ENCODE measurements around the gene NLRC3. TPM values are rescaled to one million over a fixed set of nuclear protein-coding genes. Genes with fewer than 3 reads are reported as not detected.

The NLRC3 gene
- total RNA-seq, 4 donors from 2014 or later = under 0.01 to 1.5 (median 0.68) TPM

DNA sequence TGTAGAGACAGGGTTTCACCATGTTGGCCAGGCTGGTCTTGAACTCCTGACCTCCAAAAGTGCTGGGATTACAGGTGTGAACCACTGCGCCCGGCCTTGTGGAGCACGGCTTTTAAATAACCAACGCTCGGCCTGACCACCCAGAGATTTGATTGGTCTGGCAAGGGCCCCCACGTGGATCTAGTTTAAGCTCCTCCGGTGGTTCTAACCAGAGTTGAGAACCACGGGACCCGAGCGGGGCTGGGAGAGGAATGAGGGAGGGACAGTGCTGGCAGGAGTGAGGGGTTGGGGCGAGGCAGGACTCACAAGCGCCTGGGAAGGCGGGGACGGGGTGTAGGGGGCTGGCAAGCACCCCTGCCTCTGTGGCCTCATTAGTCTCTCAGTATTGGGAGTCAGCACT, 3.0 kb downstream of the NLRC3 start:
- no peaks in the 10 kb centered on the region for H3K27me3 ChIP-seq
- no peak overlapping the region for H3K4me3 ChIP-seq
- intact Hi-C loops (cut with DNase I; ENCODE audit: low total_unique reads) = no loop called here
- H3K27ac ChIP-seq = no peak overlapping the region
- no peaks in the 10 kb centered on the region for H3K4me1 ChIP-seq
- H3K36me3 ChIP-seq = no peaks in the 10 kb centered on the region
- no peak for TF ChIP-seq POLR2A (IDR thresholded peaks at IDR 0.05)
- TF ChIP-seq, protein P1, sequence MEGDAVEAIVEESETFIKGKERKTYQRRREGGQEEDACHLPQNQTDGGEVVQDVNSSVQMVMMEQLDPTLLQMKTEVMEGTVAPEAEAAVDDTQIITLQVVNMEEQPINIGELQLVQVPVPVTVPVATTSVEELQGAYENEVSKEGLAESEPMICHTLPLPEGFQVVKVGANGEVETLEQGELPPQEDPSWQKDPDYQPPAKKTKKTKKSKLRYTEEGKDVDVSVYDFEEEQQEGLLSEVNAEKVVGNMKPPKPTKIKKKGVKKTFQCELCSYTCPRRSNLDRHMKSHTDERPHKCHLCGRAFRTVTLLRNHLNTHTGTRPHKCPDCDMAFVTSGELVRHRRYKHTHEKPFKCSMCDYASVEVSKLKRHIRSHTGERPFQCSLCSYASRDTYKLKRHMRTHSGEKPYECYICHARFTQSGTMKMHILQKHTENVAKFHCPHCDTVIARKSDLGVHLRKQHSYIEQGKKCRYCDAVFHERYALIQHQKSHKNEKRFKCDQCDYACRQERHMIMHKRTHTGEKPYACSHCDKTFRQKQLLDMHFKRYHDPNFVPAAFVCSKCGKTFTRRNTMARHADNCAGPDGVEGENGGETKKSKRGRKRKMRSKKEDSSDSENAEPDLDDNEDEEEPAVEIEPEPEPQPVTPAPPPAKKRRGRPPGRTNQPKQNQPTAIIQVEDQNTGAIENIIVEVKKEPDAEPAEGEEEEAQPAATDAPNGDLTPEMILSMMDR (IDR thresholded peaks at IDR 0.05) = no peak
- H3K9me3 ChIP-seq = no peaks in the 10 kb centered on the region
- no peak for DNase-seq

DNA sequence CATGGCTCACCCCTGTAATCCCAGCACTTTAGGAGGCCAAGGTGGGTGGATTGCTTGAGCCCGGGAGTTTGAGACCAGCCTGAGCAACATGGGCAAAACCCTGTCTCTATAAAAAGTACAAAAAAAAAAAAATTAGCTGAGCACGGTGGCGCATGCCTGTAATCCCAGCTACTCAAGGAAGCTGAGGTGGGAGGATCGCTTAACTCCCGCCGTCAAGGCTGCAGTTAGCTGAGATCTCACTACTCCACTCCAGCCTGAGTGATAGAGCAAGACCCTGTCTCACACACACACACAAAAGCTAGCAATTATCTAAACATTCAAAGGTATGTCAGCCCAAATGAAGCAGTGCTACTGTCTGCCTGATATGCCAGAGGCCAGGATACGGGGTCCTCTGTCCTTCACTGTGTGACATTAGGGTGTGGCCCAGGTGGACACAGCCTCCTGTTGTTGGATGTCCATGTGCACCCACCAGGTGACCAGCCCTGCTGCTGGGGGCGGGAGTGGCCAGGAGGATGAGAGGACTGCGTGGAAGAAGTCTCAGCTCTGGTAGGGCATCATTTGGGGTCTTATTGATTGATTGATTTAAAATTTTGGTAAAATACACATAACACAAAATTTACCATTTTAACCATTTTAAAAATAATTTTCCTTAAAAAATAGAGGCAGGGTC, 3.9 kb downstream of the NLRC3 start:
- intact Hi-C loops (cut with DNase I; ENCODE audit: low total_unique reads) = no loop called here
- no peaks in the 10 kb centered on the region for H3K9me3 ChIP-seq
- no peak overlapping the region for H3K27ac ChIP-seq
- H3K4me1 ChIP-seq = no peaks in the 10 kb centered on the region
- no peaks in the 10 kb centered on the region for H3K27me3 ChIP-seq
- H3K36me3 ChIP-seq = no peaks in the 10 kb centered on the region
- no peak overlapping the region for H3K4me3 ChIP-seq
- TF ChIP-seq POLR2A (IDR thresholded peaks at IDR 0.05) = no peak
- TF ChIP-seq, protein P1 (IDR thresholded peaks at IDR 0.05) = no peak
- no peak for DNase-seq

DNA sequence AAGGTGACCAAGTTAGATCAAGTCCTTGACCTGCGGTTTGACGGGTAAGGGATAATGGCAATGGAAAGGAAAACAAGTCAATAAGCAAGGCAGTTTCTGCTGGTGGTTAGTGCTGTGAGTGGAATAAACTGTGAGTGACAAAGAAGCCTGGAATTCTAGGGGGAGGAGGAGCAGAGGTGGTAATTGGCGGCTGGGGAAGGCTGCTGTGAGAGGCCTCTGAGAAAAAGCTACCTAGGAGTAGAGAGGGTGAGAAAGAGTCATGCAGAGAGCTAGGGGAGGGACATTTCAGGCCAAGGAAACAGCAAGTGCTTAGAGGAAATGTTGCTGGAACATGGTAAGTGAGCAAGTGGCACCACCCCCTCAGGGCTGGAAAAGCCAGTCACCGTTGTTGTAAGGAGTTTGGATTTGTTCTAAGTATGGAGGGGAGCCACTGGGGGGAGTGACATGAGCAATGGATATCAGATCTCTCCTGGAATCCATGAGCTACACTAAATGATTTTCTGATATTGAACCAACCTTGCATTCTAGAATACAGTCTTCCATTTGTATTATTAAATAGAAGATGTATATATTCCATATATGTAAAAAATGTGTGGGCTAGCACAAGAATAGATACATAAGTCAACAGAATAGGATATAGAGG, 6.7 kb downstream of the NLRC3 start:
- Histone ChIP-seq H3K4me1 (no peaks in the 10 kb centered on the region), H3K27ac (no peak overlapping the region), H3K27me3 (no peaks in the 10 kb centered on the region), H3K4me3 (no peak overlapping the region), H3K36me3 (no peaks in the 10 kb centered on the region), H3K9me3 (no peaks in the 10 kb centered on the region)
- no peak for DNase-seq
- no peak for TF ChIP-seq POLR2A (IDR thresholded peaks at IDR 0.05)
- TF ChIP-seq, protein P1 (IDR thresholded peaks at IDR 0.05) = no peak
- intact Hi-C loops (cut with DNase I; ENCODE audit: low total_unique reads) = no loop called here

DNA sequence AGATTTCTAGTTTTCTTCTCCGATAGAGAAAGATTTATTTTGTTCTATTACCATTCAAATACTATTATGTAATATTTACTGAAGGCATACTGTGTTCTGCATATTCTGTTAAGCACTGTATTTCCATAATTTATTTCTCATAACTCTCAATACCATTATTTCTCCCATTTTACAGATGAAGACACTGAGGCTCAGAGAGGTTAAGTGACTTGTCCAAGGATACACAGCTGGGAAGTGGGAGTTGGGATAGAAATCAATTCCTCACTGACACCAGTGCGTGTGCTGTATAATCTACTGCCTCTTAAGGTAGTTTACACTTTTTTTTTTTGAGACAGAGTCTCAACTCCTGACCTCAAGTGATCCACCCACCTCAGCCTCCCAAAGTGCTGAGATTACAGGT, 7.4 kb downstream of the NLRC3 start:
- TF ChIP-seq, protein P1 (IDR thresholded peaks at IDR 0.05) = no peak
- TF ChIP-seq POLR2A (IDR thresholded peaks at IDR 0.05) = no peak
- DNase-seq = no peak
- intact Hi-C loops (cut with DNase I; ENCODE audit: low total_unique reads) = no loop called here

DNA sequence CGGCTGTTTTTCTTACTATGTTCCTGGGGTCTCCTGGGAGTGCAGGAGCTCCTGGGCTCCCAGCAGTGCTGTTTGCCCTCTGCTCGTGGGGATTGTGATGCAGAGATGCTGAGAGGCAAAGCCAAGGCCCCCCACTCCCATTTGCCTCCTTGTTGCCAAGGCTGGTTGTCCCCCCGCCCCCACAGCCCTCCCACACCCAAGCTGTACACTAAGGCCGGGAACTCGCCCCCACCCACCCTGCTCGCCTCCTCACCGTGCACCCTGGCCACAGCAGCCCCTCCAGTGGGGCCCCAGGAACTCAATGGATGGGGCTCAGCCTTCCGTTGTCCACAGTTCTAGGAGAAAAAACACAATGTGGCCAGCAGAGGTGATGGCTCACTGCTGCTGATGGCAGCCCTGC, 10.2 kb downstream of the NLRC3 start:
- no peaks in the 10 kb centered on the region for H3K36me3 ChIP-seq
- intact Hi-C loops (cut with DNase I; ENCODE audit: low total_unique reads) = no loop called here
- no peak for TF ChIP-seq POLR2A (IDR thresholded peaks at IDR 0.05)
- TF ChIP-seq, protein P1 (IDR thresholded peaks at IDR 0.05) = no peak
- H3K9me3 ChIP-seq = no peaks in the 10 kb centered on the region
- H3K27me3 ChIP-seq = no peaks in the 10 kb centered on the region
- no peak overlapping the region for H3K27ac ChIP-seq
- DNase-seq = no peak
- H3K4me3 ChIP-seq = no peak overlapping the region
- H3K4me1 ChIP-seq = no peaks in the 10 kb centered on the region

More for the DNA sequence above, 7.4 kb downstream of the NLRC3 start:
- no peaks in the 10 kb centered on the region for H3K4me1 ChIP-seq
- H3K4me3 ChIP-seq = no peak overlapping the region
- H3K9me3 ChIP-seq = no peaks in the 10 kb centered on the region
- no peaks in the 10 kb centered on the region for H3K27me3 ChIP-seq
- no peaks in the 10 kb centered on the region for H3K36me3 ChIP-seq
- H3K27ac ChIP-seq = no peak overlapping the region

All from uterus (tissue), 4 donors.